AML-193 (cell line): ENCODE measurements around the gene HJURP.

ENCODE experiments used
- DNase-seq, 2 experiments: peaks; one replicate each; lab custom pipeline; 2025; lab: John Stamatoyannopoulos, UW

HJURP gene

GRCh38 chr2:233814056-233814835, 40.1 kb downstream of the HJURP start:
- no peak for DNase-seq

- DNase-seq = no peak
These were observed 40.9 kb downstream of the HJURP start for GRCh38 chr2:233813236-233814055.

- no peak for DNase-seq
These were observed 42.6 kb downstream of the HJURP start for GRCh38 chr2:233811732-233812131.

GRCh38 chr2:233811087-233811486, 43.2 kb downstream of the HJURP start:
- no peak for DNase-seq

- no peak for DNase-seq
These were observed 44.0 kb downstream of the HJURP start for GRCh38 chr2:233810385-233810784.

- DNase-seq = no peak
These were observed 46.1 kb downstream of the HJURP start for GRCh38 chr2:233807966-233808935.

GRCh38 chr2:233807215-233807865, 47.0 kb downstream of the HJURP start:
- no peak for DNase-seq

GRCh38 chr2:233803994-233804393, 50.3 kb downstream of the HJURP start:
- no peak for DNase-seq

GRCh38 chr2:233803292-233803911, 50.9 kb downstream of the HJURP start:
- no peak for DNase-seq

GRCh38 chr2:233802132-233802815, 52.1 kb downstream of the HJURP start:
- no peak for DNase-seq

- DNase-seq = no peak
These were observed 52.8 kb downstream of the HJURP start for GRCh38 chr2:233801357-233802131.

GRCh38 chr2:233800208-233800607, 54.1 kb downstream of the HJURP start:
- no peak for DNase-seq

- no peak for DNase-seq
These were observed 54.6 kb downstream of the HJURP start for GRCh38 chr2:233799716-233800115.

- DNase-seq = no peak
These were observed 55.2 kb downstream of the HJURP start for GRCh38 chr2:233799087-233799665.

GRCh38 chr2:233798335-233799086, 55.8 kb downstream of the HJURP start:
- no peak for DNase-seq

GRCh38 chr2:233796254-233796653, 58.1 kb downstream of the HJURP start:
- DNase-seq = no peak

GRCh38 chr2:233795735-233796171, 58.6 kb downstream of the HJURP start:
- DNase-seq = no peak

GRCh38 chr2:233794128-233794658, 60.1 kb downstream of the HJURP start:
- DNase-seq = no peak
